ENCODE measurements around the gene SLC6A19. TPM values are rescaled to one million over a fixed set of nuclear protein-coding genes. Genes with fewer than 3 reads are reported as not detected.

SLC6A19 gene
- total and polyA plus RNA-seq, 2 of the 13 experiments (the other 11 are each of a cell fraction or from before 2014, with no cell fraction given), result 0.02 TPM; not detected in 1

DNA sequence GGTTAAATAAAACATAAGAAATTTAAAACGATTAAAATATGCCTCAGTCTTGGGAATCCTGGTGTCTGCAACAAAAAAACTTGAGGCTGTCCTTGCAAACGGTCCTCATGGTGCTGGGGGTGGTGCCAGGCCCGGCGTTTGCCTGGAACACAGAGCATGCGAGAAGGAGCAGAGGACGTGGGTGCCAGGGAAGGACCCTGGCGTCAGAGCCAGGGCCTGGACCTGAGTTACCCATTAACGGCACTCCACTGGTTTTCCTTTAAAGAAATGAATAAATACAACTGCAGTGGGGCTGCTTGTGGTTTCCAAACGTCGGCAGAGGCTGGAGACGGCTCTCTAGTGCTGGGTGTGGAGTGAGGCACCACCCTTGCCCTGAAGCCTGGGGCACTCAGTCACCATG is 23.7 kb downstream of the SLC6A19 start, which contains the start of gene SLC6A18:
TSS of gene SLC6A18 (plus strand) at position 301 of the 400 bp plus-strand sequence. CDS start at position 398, 97 bp downstream.
- ChIA-PET POLR2A (no interaction called here), CTCF (ENCODE audit: low intra/inter-chr PET ratio, low total read pairs) (no interaction called here)
- Histone ChIP-seq H3K36me3 (replicated peaks in 1 of 2; ENCODE audit: control insufficient read depth in 1 of 2, insufficient read depth in 2 of 2, low read length in 2 of 2) (no peaks in the 10 kb centered on the region), H3K9me3 (ENCODE audit: low read length) (no peaks in the 10 kb centered on the region), H3K9ac (ENCODE audit: insufficient read depth, low read depth, low read length) (no peak within 1 kb of the TSS), H3K4me2 (ENCODE audit: low read depth, low read length) (no peak within 1 kb of the TSS), H3K79me2 (ENCODE audit: insufficient read depth, low read length) (no peaks in the 10 kb centered on the region), H3K4me3 (replicated peaks in 1 of 3; ENCODE audit: insufficient read depth in 1 of 3, low read depth in 2 of 3, low read length in 3 of 3) (no peak within 1 kb of the TSS), H2AFZ (ENCODE audit: low read length) (no peak within 1 kb of the TSS), H3K4me1 (ENCODE audit: insufficient read depth, low read length) (no peaks in the 10 kb centered on the region), H4K20me1 (ENCODE audit: insufficient read depth, low read length) (no peaks in the 10 kb centered on the region), H3K27me3 (ENCODE audit: control insufficient read depth in 1 of 2, insufficient read depth in 2 of 2, low read length in 2 of 2) (peaks cover 10 to 66% of the 10 kb centered on the region in 2 experiments; a peak in 4 of 5 replicates), H3K27ac (ENCODE audit: extremely low read length, insufficient read depth, low read length) (no peak within 1 kb of the TSS)
- in situ Hi-C loops (cut with HindIII; ENCODE audit: extremely low pct_ligation_motif_present, low pct_unique_long_range_greater_than_20kb) (no loop called here), intact Hi-C loops (cut with micrococcal nuclease; ENCODE audit: unreplicated experiment) (loop anchor here (2.0 kb wide), 1 partner anchor 20 kb away; no protein-coding TSS in a partner anchor)
- DNase-seq (ENCODE audit: low spot score), result no peak
- TF ChIP-seq ATF1 (CRISPR knock-in tag; IDR thresholded peaks at IDR 0.05) (no peak), KDM3A (CRISPR knock-in tag; IDR thresholded peaks at IDR 0.05; ENCODE audit: low read depth) (no peak), ZNF782 (CRISPR knock-in tag; IDR thresholded peaks at IDR 0.05; ENCODE audit: borderline replicate concordance) (no peak), SALL1 (CRISPR knock-in tag; IDR thresholded peaks at IDR 0.05) (no peak), NRL (CRISPR knock-in tag; IDR thresholded peaks at IDR 0.05; ENCODE audit: borderline replicate concordance) (no peak), ZNF775 (CRISPR knock-in tag; IDR thresholded peaks at IDR 0.05; ENCODE audit: borderline replicate concordance) (no peak), SKI (IDR thresholded peaks at IDR 0.05; ENCODE audit: partially characterized antibody) (no peak)
- TF ChIP-seq, protein P1, sequence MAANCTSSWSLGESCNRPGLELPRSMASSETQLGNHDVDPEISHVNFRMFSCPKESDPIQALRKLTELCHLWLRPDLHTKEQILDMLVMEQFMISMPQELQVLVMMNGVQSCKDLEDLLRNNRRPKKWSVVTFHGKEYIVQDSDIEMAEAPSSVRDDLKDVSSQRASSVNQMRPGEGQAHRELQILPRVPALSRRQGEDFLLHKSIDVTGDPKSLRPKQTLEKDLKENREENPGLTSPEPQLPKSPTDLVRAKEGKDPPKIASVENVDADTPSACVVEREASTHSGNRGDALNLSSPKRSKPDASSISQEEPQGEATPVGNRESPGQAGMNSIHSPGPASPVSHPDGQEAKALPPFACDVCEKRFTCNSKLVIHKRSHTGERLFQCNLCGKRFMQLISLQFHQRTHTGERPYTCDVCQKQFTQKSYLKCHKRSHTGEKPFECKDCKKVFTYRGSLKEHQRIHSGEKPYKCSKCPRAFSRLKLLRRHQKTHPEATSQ (CRISPR knock-in tag; IDR thresholded peaks at IDR 0.05; ENCODE audit: borderline replicate concordance), result no peak
- TF ChIP-seq, protein P2, sequence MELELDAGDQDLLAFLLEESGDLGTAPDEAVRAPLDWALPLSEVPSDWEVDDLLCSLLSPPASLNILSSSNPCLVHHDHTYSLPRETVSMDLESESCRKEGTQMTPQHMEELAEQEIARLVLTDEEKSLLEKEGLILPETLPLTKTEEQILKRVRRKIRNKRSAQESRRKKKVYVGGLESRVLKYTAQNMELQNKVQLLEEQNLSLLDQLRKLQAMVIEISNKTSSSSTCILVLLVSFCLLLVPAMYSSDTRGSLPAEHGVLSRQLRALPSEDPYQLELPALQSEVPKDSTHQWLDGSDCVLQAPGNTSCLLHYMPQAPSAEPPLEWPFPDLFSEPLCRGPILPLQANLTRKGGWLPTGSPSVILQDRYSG (CRISPR knock-in tag; IDR thresholded peaks at IDR 0.05), result no peak
- TF ChIP-seq, protein P3, sequence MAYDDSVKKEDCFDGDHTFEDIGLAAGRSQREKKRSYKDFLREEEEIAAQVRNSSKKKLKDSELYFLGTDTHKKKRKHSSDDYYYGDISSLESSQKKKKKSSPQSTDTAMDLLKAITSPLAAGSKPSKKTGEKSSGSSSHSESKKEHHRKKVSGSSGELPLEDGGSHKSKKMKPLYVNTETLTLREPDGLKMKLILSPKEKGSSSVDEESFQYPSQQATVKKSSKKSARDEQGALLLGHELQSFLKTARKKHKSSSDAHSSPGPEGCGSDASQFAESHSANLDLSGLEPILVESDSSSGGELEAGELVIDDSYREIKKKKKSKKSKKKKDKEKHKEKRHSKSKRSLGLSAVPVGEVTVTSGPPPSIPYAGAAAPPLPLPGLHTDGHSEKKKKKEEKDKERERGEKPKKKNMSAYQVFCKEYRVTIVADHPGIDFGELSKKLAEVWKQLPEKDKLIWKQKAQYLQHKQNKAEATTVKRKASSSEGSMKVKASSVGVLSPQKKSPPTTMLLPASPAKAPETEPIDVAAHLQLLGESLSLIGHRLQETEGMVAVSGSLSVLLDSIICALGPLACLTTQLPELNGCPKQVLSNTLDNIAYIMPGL (CRISPR knock-in tag; IDR thresholded peaks at IDR 0.05; ENCODE audit: borderline replicate concordance in 1 of 2, low read depth in 1 of 2), result no peak
- FAIRE-seq, result no peak
- BruUV-seq (replicated peaks), result no TSS peak
- no peak for ATAC-seq
- WGBS (ENCODE audit: low lambda C conversion rate), result 20% methylated on average over 8 of the region's 11 CpGs

All from HepG2 (cell line).